HG03558 (cell line): ENCODE data around the gene IRGC.

Source experiments
- ATAC-seq: cut with Tn5 transposase; IDR thresholded peaks from one replicate; pipeline ENCODE4 v1.9.1; 2021; ENCODE audit warnings: moderate number of reproducible peaks; ENCODE audit not compliant: unreplicated experiment; ENCODE audit errors: extremely low read depth

IRGC gene

DNA sequence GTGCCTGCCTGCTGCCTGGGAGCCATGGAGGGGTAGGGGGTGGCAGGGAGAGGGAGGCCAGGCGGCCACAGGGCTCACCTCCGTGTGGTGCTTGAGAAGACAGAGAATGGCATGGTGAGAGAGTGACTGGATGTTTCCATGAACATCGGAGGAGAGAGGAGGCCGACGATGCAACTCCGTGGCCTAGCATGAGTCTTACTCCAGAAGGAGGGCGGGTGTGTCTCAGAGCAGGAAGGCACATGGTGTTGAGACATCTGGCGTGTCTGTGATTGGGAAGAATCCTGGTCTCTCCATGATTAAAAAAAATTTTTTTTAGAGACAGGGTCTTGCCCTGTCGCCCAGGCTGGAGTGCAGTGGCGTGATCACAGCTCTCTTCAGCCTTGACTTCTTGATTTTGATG, 5.1 kb downstream of the IRGC start:
- no peak for ATAC-seq

DNA sequence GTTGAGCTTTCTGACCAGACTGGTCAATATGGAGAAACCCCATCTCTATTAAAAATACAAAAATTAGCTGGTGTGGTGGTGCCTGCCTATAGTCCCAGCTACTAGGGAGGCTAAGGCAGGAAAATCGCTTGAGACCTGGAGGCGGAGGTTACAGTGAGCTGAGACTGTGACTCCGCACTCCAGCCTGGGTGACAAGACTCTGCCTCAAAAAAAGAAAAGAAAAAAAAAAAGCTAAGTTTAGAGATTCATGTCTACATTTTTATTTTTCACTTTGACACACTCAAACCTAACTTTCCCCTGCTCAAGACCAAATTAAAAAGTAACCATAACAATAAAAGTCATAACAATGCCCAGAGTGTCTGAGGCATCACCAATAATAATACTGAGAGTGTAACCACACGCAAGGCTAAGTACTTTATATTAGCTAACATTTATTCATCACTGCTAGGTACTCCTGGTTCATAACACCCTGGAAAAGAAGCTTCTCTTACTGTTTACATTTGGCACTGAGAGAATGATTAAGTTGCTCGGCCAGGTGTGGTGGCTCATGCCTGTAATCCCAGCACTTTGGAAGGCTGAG, 5.7 kb downstream of the IRGC start:
- no peak for ATAC-seq

DNA sequence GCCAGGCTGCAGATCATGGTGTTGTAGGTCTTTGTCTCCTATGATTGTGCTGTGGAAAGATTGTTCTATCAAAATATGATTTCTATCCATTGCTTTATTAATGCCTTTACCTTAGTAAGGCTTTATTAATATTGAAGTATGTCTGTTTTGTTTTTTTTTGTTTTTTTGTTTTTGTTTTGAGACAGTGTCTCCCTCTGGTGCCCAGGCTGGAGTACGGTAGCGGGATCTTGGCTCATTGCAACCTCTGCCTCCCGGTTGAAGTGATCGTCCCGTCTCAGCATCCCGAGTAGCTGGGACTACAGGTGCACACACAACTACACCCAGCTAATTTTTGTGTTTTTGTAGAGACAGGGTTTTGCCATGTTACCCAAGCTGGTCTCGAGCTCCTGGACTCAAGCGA, 7.7 kb downstream of the IRGC start:
- no peak for ATAC-seq

DNA sequence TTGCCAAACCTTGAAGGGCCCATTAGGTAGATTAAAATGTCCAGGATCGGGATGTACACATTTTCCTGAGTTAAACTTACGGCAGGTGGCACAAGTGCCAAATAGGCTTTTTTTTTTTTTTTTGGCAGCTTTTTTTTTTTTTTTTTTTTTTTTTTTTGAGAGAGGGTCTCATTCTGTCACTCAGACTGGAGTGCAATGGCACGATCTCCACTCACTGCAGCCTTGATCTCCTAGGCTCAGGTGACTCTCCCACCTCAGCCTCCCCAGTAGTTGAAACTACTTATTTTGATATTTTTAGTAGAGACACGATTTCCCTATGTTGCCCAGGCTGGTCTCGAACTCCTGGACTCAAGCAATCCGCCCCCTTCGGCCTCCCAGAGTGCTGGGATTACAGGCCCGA, 9.0 kb downstream of the IRGC start:
- ATAC-seq, result no peak

DNA sequence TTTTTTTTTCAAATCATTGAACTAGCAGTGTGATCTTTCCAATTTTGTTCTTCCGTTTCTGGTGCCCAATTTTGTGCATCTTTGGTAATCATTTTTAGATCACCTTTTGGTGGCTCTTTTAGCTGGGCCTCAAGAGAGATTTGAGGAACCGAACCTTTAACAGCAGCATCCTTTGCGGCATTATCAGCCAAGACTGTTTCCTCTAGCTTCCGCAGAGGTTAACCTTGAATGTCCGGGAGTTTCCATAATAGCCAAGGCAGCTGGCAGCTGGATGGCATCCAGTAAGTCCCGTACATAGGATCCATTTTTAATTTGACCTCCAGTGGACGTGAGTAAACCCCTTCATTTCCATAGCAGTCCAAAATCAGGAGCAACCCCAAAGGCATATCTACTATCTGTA, 9.6 kb downstream of the IRGC start:
- ATAC-seq, result no peak

DNA sequence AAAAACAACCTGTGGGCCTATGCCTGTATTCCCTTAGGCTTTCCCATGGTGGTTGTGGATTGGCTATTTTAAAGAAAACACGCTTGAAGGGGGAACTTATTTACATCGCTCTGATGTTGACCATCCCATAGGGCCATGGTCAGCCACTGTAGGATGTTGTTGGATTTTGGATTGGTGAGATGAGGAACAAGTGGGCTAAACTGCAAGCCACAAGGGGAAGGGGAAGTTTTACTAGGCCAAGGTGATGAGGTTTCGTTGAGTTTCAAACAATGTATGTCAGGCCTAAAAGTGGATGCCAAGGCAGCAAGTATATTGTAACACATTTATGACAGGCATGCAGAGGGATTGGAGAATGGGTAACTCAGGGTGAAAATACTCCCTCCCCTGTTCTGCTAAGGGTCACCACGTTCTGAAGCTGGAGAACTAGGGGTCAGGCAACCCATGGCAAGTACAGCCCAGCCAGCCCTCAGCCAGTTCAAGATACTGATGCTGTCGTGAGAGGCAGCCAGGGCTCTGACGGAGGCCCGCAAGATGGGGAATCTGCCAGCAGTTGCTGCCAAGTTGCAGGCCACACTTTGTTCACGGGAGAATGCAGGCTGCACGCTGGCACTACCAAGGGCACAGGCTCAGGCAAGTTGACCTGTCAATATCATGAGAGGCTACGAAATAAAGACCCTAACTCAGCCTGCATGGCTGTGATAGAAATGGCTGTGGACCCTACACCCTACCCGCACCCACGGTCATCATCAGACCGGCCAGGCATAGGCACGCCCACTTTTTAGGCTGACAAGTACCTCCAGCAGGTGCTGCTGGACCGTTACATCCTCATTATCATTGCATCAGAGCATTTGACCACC, 11.1 kb downstream of the IRGC start:
- no peak for ATAC-seq

DNA sequence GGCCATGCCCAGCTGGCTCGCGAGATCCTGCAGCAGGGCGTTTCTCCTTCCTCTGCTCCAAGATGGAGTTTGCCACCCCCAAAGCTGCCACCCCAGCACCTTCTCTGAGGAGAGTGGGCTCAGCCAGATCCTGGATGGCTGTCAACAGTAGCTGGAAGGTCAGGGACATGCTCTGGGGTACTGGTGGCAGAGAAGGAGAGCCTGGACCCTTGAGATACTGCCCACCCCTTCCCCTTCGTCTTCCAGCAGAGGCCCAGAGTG, 11.6 kb downstream of the IRGC start:
- ATAC-seq, result no peak

DNA sequence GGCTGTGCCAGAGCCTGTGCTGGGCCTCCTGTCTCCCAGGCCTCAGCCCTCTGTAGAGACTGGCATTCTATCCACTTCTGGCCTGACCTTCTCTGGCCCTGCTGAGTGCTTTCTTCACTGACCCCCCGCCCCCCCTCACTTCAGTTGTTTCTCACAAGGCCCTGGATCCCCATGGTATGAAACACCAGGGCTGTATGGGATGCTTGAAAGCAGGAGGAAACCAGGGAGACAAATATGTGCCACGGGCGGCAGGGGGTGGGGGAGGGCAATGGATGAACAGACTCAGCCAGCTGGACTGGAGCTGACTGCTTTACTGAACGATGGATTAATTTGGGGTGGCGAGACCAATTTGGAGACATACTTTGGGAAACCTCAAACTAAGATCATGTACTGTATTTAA, 14.0 kb downstream of the IRGC start:
- no peak for ATAC-seq

DNA sequence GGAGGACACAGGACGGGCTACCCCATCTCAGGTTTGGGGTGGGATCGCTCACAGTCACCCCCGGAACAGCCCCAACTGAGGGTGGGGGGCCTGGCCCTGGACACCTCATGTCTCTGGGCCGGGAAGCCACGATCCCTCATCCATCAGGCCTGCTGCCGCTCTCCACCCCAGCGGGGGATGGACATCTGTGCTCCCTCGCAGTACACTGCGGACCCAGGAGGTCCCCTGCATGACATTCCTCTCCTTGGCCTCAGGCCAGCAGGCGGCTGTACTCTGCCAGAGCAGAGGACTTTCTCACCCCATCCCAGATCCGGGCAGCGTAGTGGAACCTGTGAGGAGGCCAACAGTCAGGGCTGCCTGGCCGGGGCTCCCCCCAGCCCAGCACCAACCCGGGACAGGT, 15.5 kb downstream of the IRGC start:
- no peak for ATAC-seq

DNA sequence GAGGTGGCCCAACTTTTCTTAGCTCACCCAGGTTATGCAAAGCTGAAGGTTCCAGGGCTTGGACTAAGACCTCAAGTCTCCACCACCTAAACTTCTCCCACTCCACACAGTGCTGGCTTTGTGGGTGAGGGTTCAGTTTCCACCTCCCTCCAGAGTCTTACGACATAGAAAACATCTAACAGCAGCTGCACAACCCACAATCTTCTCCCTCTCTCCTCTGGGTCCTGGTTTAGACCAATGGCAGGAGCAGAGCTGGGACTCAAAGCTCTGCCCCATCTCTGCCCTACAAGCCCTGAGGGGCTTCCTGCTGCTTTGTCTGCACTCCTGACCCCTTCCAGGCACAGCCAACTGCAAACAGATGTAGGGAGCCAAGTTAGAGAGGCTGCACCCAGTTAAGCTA, 16.0 kb downstream of the IRGC start:
- ATAC-seq, result no peak

DNA sequence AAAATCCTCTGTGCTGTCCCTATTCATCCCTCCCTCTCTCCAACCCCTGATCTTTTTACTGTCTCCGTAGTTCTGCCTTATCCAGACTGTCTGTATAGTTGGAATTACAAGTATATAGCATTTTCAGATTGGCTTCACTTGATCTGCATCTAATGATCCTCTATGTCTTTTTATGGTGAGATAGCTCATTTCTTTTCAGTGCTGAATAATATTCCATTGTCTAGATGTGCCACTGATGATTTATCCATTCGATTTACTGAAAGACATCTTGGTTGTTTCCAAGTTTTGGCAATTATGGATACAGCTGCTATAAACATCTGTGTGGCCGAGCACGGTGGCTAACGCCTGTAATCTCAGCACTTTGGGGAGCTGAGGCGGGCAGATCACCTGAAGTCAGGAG, 19.1 kb downstream of the IRGC start:
- ATAC-seq, result no peak

DNA sequence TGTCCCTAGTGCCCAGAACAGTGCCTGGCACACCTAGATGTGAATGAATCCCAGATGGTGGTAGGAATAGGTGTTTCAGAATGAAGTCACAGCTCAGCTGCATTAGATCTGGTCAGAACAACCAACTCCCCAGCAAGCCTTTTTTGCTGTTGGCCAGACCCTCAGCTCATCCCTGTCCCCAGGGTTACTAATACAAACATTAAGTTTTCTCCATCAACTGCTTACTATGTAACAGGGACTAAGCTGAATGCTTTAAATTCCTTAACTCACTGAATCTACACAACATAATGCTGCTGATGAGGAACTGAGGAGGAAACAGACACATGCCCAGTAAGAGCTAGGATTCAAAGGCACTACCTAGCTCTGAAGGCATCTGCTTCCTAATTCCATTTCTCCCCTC, 20.1 kb downstream of the IRGC start:
- no peak for ATAC-seq

DNA sequence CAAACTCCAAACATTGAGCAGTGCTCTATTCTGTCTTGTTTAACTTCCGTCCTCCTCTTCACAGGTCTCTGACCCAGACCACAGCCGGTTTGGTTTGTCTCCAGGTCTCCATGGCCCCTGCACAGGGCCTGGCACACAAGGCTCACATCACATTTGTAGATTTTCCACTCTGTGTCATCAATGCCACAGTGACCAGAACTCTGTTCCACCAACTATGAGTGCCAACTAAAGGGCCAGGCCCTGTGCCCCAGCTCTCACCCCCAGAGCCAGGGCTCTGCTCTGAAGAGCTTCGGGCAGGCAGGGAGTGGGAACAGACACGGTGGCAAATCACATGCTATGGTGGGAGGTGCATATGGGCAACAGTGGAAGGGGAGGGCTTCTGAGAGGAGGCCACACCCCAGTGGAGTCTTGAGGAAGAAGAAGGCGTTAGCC, 22.9 kb downstream of the IRGC start:
- no peak for ATAC-seq

DNA sequence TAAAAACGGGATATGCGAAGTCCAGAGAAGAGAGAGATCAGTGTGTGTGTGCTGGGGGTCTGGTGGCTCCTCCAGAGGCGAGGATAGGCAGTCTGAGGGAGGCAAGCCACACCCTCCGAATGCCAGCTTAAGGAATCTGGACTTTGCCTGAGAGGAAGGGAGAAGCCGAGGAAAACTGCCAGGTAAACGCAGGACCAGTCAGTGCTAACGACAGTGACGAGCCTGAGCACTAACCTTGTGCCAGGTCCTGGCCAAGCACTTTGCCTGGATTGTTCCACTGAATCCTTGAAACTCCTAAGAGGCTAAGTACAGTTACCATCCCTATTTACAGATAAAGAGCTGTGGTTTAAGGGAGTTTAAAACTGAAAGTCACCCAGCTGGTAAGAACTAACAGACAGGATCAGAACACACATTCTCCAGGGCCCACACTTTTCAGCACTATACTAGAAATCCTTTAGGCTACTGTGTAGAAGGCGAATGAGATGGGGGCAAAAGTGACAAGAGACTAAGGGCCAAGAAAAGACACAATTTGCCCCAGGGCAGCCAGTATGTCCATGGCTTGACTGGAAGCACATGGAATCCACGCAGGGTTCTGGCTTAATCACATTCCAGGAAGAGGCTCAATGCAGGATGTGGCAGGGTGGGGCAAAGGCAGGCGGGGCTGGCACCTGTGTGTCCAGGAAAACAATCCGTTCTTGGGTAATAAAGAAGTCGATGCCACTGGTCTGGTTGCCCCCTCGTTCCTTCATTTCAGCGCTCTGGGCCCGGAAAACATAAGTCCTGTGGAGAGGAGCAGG, 23.8 kb downstream of the IRGC start:
- ATAC-seq, result no peak

DNA sequence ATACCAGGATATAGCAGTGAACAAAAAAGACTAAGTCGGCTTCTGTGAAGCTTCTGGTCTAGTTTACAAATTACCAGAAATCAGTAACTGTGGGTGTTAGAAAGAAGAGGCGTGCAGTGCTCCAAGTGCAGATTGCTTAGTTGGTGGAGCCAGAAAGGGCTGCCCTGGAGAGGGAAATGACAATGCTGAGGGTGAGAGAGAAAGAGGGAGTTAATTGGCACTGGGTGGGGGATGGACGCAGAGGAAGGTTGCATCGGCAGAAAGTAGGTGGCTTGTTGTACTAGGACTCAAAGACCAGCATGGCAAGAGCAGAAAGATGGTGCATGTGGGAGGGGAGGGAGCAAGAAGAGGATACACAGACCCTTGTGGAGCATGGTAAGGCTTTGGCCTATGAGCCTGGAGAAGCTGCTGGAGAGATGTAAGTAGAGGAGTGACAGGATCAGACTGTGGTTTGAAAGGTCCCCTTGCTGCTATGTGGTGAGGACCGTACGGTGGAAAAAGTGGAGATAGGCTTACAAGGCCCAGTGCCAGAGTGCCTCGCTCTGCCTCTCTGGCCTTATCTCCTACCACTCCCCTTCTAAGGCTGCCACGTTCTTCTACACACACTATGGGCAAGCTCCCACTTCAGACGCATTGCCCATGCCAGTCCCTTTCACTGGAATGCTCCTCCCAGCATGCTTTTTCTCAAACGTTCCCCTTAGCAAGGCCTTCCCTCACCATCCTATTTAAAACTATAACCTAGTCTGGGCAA, 25.4 kb downstream of the IRGC start:
- no peak for ATAC-seq

DNA sequence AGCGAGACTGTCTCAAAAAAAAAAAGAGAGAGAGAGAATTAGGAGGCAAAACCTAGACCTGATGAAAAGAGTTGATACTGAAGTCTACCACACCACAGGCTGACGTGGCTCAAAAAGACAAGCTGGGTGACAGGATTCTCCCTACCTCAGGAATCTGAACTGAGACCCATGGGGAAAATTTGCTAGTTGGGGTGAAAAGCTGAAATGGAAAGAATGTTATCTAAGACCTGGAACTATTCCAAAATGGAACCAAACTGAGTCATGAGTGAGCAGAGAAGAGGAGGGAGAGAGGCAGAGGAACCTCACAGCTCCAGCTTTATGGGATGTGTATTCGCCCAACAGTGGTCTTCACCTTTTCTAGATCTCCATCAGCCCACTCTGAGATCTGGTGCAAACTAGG, 27.2 kb downstream of the IRGC start:
- no peak for ATAC-seq

DNA sequence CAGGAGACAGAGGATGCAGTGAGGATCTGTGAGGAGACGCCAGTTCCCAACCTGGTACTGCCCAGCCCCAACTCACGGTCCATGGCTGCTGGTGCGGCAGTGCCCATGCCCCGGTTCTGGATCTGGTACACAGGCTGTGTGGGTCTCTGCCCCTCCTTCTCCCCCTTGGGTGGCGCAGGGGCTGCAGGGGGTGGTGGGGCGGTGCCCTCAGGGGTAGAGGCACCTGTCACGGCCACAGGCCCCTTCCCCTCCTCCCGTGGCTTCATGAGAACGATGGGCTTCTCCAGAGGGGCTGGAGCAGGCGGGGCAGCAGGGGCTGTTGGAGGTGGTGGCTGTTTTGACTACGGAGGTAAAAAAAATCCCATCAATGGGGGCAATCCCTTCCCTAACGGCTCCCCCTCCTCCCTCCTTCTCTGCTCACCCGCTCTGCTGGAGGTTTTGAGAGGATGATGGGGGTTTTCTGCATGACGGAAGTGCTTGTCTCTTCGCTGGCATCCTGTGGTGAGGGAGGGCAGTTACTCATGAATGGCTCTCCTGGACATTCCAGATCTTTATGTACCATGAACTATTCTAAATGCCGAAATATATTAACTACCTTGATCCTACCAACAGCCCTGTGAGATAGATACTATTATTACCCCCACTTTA, 31.8 kb downstream of the IRGC start:
- ATAC-seq, result no peak

DNA sequence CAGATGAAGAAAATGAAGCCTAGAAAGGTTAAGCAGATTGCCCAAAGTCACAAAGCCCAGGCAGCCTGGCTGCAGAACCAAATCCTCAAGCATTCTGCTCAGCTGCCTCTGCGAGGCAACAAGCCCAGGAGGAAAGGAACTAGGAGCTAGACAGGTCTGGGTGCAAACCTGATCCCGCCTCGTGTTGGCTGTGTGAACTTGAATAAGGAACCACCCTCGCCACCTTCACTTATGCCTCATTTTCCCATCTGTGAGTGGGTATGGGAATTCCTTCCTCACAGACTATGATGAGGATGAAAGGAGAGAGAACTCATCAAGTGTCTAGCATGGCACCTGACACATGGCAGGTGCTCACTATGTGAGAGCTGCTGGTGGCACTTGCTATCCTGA, 32.3 kb downstream of the IRGC start:
- no peak for ATAC-seq

DNA sequence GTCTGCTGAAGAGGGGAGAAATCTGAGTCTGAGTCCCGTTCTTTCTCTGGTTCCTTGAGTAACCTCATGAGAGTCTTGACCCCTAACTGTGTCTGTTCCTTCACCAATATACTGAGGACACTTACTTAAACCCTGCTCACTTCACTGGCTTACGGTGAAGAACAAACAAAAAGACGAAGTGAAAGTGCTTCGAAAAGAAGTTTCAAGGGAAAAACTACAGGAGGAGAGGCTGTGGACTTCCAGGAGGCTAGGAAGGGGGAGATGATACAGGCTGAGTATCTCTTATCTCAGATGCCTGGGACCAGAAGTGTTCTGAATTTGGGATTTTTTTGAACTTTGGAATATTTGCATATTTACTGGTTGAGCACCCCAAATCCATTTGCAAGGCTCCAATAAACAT, 32.8 kb downstream of the IRGC start:
- no peak for ATAC-seq

DNA sequence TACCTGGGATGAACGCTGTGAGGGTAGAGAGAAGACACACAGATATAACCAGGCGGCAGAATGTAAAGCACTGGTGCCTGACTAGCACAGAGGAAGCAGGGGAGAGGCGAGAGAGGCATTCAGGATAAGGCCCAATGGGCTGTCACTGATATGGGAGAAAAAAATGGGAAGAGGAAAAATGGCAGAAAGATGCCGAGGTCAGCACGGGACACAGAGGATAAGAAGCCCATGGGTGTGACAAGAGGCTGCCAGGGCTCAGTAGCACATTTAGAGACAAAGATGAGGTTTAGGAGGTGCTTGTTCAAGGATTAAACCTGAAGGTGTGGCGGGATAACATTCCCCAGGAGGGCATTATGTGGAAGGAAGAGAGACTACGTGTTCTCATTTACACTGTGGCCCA, 33.3 kb downstream of the IRGC start:
- ATAC-seq, result no peak
